HG03520 (cell line): ENCODE results near the gene SH2D1A.

Source experiments
- ATAC-seq: cut with Tn5 transposase; IDR thresholded peaks from one replicate; pipeline ENCODE4 v1.9.1; 2021; ENCODE audit warnings: mild to moderate bottlenecking, moderate library complexity; ENCODE audit not compliant: unreplicated experiment

Gene SH2D1A

DNA sequence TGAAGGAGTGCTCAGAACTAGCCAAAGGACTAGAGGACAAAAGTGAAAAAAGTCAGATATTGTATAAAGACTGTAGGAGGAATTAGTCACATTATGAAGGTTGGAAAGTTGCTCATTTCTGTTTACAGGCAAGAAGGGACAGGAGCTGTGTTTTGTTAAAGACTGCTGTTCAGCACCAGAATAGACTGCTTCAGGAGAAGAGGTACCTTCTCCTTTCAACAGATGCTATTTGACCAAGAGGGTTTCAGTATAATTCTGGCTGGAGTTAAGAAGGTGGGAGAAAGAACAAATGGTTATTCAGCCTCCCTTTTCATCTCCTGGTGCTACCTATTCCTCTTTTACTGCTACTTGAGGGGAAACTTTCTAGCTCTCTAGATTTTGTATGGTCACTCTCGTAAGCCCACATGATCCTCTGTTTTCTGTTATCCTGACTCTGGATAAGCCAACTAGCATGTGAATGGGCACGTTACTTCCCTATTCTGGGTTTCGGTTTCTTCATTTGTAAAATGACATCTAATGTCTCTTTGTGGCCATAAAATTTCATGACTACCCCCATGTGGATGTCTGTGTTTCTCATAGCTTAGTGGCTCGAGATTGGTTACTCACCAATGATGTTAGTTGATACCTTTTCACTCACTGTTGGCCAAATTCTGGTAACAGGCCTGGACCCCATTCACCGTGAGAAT lies 68.9 kb downstream of the SH2D1A start:
- ATAC-seq, result no peak

DNA sequence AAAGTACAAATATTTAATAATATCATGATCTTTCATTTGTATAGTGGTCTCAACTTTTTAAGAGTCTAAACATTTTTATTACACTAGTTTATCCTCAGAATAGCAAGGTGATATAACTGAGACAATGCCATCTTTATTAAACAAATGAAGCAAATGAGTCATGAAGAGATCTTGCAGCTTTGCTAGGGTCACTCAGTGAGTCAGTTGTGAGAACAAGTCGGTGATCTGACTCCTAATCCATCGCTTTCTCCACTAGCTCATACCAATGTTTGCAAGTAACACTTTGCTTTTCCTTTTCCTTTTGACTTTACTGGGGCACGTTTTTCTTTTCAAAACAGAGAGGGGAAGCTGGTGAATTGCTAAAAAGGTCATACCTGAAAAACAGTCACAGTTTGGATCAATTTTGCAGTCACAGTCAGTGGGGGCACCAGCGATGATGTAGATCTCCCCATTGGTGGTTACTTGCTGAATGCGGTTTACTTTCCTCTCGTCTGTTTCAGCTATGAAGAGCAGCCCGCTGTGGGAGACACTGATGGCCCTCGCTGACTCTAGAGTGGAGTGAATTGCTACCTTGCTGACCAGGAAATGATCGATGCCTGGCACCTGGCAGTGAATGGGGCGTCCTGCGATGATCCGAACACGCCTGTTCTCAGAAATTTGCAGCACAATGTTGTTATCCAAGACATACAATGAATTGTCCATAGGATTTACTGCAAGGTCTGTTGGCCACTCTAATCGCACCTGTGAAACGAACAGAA lies 75.7 kb downstream of the SH2D1A start:
- no peak for ATAC-seq
